NCI-H2107 treated with DMSO at 0.1 percent for 48 hours (cell line): ENCODE data around the gene JAML.

Source experiments
- DNase-seq: peaks from one replicate; lab custom pipeline; 2025; ENCODE audit not compliant: unreplicated experiment; lab: John Stamatoyannopoulos, UW

The JAML gene

GRCh38 chr11:118224511-118225188 is at the start of gene JAML:
Gene JAML (minus strand): TSS chr11:118225011. CDS start chr11:118214866, 10,145 bp downstream.
- no peak for DNase-seq

- DNase-seq = no peak
Measured at GRCh38 chr11:118274186-118274585, 49.4 kb upstream of the JAML start.

GRCh38 chr11:118272001-118272400 is 47.2 kb upstream of the JAML start:
- DNase-seq = no peak

- DNase-seq = no peak
Measured at GRCh38 chr11:118267486-118267885, 42.7 kb upstream of the JAML start.

- no peak for DNase-seq
Measured at GRCh38 chr11:118265954-118266353, 41.1 kb upstream of the JAML start.

- DNase-seq = no peak
Measured at GRCh38 chr11:118264569-118265465, 40.0 kb upstream of the JAML start.

GRCh38 chr11:118263695-118264568 is 39.1 kb upstream of the JAML start, which contains the start of gene MPZL2:
Gene MPZL2 (minus strand): TSS chr11:118264297. CDS start chr11:118264153, 144 bp downstream.
- DNase-seq = peak; percentile 36

GRCh38 chr11:118263112-118263511 is 38.3 kb upstream of the JAML start:
- DNase-seq = no peak

GRCh38 chr11:118260353-118260752 is 35.5 kb upstream of the JAML start:
- DNase-seq = no peak

GRCh38 chr11:118259138-118259537 is 34.3 kb upstream of the JAML start:
- DNase-seq = no peak

GRCh38 chr11:118258410-118258809 is 33.6 kb upstream of the JAML start:
- DNase-seq = no peak

GRCh38 chr11:118252688-118253087 is 27.9 kb upstream of the JAML start:
- DNase-seq = no peak

GRCh38 chr11:118251858-118252652 is 27.2 kb upstream of the JAML start, which contains the start of gene MPZL3:
Gene MPZL3 (minus strand): TSS chr11:118252365. CDS start chr11:118252294, 71 bp downstream.
- peak; percentile 79 for DNase-seq

- no peak for DNase-seq
Measured at GRCh38 chr11:118247041-118247440, 22.2 kb upstream of the JAML start.

- peak; percentile 11 for DNase-seq
Measured at GRCh38 chr11:118245936-118246562, 21.2 kb upstream of the JAML start.

- DNase-seq = no peak
Measured at GRCh38 chr11:118243993-118244762, 19.4 kb upstream of the JAML start.

GRCh38 chr11:118243161-118243560 is 18.4 kb upstream of the JAML start:
- no peak for DNase-seq

- DNase-seq = no peak
Measured at GRCh38 chr11:118241764-118242098, 16.9 kb upstream of the JAML start.
